ENCODE data around the gene CRHR2.

DNA sequence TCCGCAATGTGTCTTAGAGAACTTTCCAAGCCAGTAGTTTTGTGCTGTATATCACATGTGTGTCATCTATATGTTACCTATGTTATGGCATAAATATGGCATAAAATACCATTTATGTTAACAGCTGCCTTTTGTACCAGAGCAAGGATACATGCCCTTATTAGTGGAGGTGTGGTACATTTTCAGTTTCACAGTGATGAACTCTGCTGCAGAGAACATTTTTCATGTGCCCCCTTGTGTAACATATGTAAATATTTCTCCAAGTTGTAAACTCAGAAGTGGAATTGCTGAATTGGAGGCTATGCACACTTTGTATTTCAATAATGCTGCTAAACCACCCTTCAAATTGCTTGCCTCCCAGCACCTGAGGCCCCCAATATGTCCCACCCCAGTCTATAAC lies 31.9 kb upstream of the CRHR2 start:
- TF ChIP-seq, protein P1, sequence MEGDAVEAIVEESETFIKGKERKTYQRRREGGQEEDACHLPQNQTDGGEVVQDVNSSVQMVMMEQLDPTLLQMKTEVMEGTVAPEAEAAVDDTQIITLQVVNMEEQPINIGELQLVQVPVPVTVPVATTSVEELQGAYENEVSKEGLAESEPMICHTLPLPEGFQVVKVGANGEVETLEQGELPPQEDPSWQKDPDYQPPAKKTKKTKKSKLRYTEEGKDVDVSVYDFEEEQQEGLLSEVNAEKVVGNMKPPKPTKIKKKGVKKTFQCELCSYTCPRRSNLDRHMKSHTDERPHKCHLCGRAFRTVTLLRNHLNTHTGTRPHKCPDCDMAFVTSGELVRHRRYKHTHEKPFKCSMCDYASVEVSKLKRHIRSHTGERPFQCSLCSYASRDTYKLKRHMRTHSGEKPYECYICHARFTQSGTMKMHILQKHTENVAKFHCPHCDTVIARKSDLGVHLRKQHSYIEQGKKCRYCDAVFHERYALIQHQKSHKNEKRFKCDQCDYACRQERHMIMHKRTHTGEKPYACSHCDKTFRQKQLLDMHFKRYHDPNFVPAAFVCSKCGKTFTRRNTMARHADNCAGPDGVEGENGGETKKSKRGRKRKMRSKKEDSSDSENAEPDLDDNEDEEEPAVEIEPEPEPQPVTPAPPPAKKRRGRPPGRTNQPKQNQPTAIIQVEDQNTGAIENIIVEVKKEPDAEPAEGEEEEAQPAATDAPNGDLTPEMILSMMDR (IDR thresholded peaks at IDR 0.05), result no peak
- no peak for TF ChIP-seq POLR2A (IDR thresholded peaks at IDR 0.05)

Measured in vagina (tissue), 2 donors.